K562 (cell line): ENCODE data around the gene TUBB2A. TPM values are rescaled to one million over a fixed set of nuclear protein-coding genes. Genes with fewer than 3 reads are reported as not detected.
"Not testable (repeated sequence)": the region's sequence is repeated elsewhere in the genome, so short reads cannot be mapped to it uniquely, and the experiment has no call there.

Experiments
- ATAC-seq: fragments of 200-7000 bp; cut with Tn5 transposase; 3 replicates; pipeline ENCODE4 v1.9.1; 2020; ENCODE audit warnings: moderate library complexity
- BruUV-seq: library from RNA; stranded (reverse); fragments of 400-500 nt; replicated peaks from 2 replicates; lab custom pipeline; 2021; lab: Mats Ljungman, UMichigan
- CTCF ChIA-PET: fragments of 300-600 bp; formaldehyde crosslinking; extraction: SDS; loops from one replicate; lab custom pipeline; 2021; ENCODE audit warnings: low intra/inter-chr PET ratio; lab: Yijun Ruan, JAX
- POLR2A ChIA-PET: fragments of 300-600, 350-650 bp; sonication (Branson Sonifier 250); formaldehyde crosslinking; extraction: SDS; loops from one replicate; lab custom pipeline; 2021; ENCODE audit warnings: antibody characterized with exemption, inconsistent platforms; lab: Yijun Ruan, JAX
- DNase-seq, 4 experiments: peaks; one replicate each; pipeline versions ENCODE4 v3.0.0 to v3.0.0-alpha.2; 2011 to 2018; ENCODE audit warnings: low spot score in 3 of 4, mixed read lengths in 3 of 4; ENCODE audit errors: extremely low read depth in 1 of 4
- FAIRE-seq: peaks from 2 replicates; lab custom pipeline; 2011; peaks lifted over from hg19 to GRCh38; lab: Jason Lieb, UNC
- H2AFZ ChIP-seq: 2 replicates; pipeline ENCODE4 v1.6.0; 2011; ENCODE audit warnings: low read depth, low read length, control low read depth, inconsistent platforms
- H3K27ac ChIP-seq: fragments of 200-600 bp; 3 replicates; pipeline ENCODE4 v1.8.0; 2011; ENCODE audit warnings: low read depth, mild to moderate bottlenecking, control low read depth, inconsistent platforms, low read length, moderate library complexity, mixed read lengths; ENCODE audit errors: extremely low read depth
- H3K27me3 ChIP-seq, 2 experiments: fragments of 300-600 bp in 1 of 2; 2 replicates in 1 of 2; 3 replicates in 1 of 2; pipeline versions ENCODE4 v1.6.0 to v1.8.0; 2011; ENCODE audit warnings: inconsistent platforms in 2 of 2, low read length in 2 of 2, mild to moderate bottlenecking in 1 of 2, mixed read lengths in 1 of 2, moderate library complexity in 1 of 2; ENCODE audit not compliant: control insufficient read depth in 2 of 2, insufficient read depth in 2 of 2
- H3K36me3 ChIP-seq: fragments of 300-600 bp; 3 replicates; pipeline ENCODE4 v1.8.0; 2011; ENCODE audit warnings: mild to moderate bottlenecking, low read length, inconsistent platforms; ENCODE audit not compliant: control insufficient read depth, insufficient read depth
- H3K4me1 ChIP-seq, 2 experiments: fragments of 200-600 bp in 1 of 2; replicated peaks in 1 of 2; 2 replicates in 1 of 2; 3 replicates in 1 of 2; pipeline versions ENCODE4 v1.5.1 to v1.8.0; 2011; ENCODE audit warnings: inconsistent platforms in 2 of 2, low read length in 2 of 2, mild to moderate bottlenecking in 1 of 2, mixed read lengths in 1 of 2, moderate library complexity in 1 of 2; ENCODE audit not compliant: control insufficient read depth in 2 of 2, insufficient read depth in 2 of 2
- H3K4me2 ChIP-seq: 2 replicates; pipeline ENCODE4 v1.6.1; 2011; ENCODE audit warnings: low read length, control low read depth, inconsistent platforms, mixed read lengths; ENCODE audit not compliant: insufficient read depth
- H3K4me3 ChIP-seq: fragments of 200-600 bp; sonication (generic), shearing (Covaris generic); 2 replicates; pipeline ENCODE4 v1.5.1; 2016; ENCODE audit warnings: control low read depth, inconsistent platforms
- H3K79me2 ChIP-seq: fragments of 200-600 bp; 3 replicates; pipeline ENCODE4 v1.8.0; 2011; ENCODE audit warnings: low read length, inconsistent platforms; ENCODE audit not compliant: control insufficient read depth, insufficient read depth
- H3K9ac ChIP-seq, 2 experiments: 2 replicates each; pipeline versions ENCODE4 v1.6.0 to v1.6.1; 2011; ENCODE audit warnings: low read depth in 2 of 2, low read length in 2 of 2, control low read depth in 1 of 2, inconsistent platforms in 1 of 2, mild to moderate bottlenecking in 1 of 2, mixed read lengths in 1 of 2; ENCODE audit not compliant: insufficient read depth in 1 of 2
- H3K9me1 ChIP-seq: one replicate; pipeline ENCODE4 v1.6.0; 2011; ENCODE audit warnings: inconsistent platforms, mild to moderate bottlenecking, low read length, moderate library complexity; ENCODE audit not compliant: control insufficient read depth, insufficient read depth
- H3K9me3 ChIP-seq: replicated peaks from 2 replicates; pipeline ENCODE4 v1.5.1; 2011; ENCODE audit warnings: low read depth, low read length, inconsistent platforms; ENCODE audit not compliant: control insufficient read depth, insufficient read depth
- H4K20me1 ChIP-seq: replicated peaks from 2 replicates; pipeline ENCODE4 v1.6.1; 2011; ENCODE audit warnings: low read length, inconsistent platforms, mixed read lengths; ENCODE audit not compliant: control insufficient read depth, insufficient read depth
- ATF3 ChIP-seq, 2 experiments: fragments of 450-650 bp in 1 of 2; sonication (generic) in 1 of 2; formaldehyde crosslinking in 1 of 2; IDR thresholded peaks in 1 of 2; conservative IDR thresholded peaks in 1 of 2; 2 replicates each; pipeline versions ENCODE4 v1.6.1 to v1.8.1; 2016 to 2023; ENCODE audit warnings: mild to moderate bottlenecking in 2 of 2, moderate library complexity in 2 of 2, inconsistent platforms in 1 of 2, missing genetic modification reagents in 1 of 2
- C11orf30 ChIP-seq: fragments of 450-650 bp; IDR thresholded peaks from 2 replicates; pipeline ENCODE4 v1.6.1; 2016; ENCODE audit warnings: low read depth, mild to moderate bottlenecking
- FOXA3 ChIP-seq, 2 experiments: fragments of 450-650 bp in 1 of 2; sonication (generic) in 1 of 2; formaldehyde crosslinking; IDR thresholded peaks in 1 of 2; conservative IDR thresholded peaks in 1 of 2; 2 replicates each; pipeline versions ENCODE4 v1.4.0 to v1.8.0; 2020 to 2022; ENCODE audit warnings: mild to moderate bottlenecking in 2 of 2, missing genetic modification reagents in 1 of 2
- FOXK2 ChIP-seq, 2 experiments: fragments of 450-650 bp; IDR thresholded peaks in 1 of 2; conservative IDR thresholded peaks in 1 of 2; 2 replicates each; pipeline ENCODE4 v1.6.1; 2016; ENCODE audit warnings: low read depth in 2 of 2, mild to moderate bottlenecking in 1 of 2
- MAFG ChIP-seq: fragments of 450-650 bp; conservative IDR thresholded peaks from 2 replicates; pipeline ENCODE4 v1.6.1; 2016; ENCODE audit warnings: missing genetic modification characterization, missing compliant biosample characterization
- NFE2 ChIP-seq: IDR thresholded peaks from 2 replicates; pipeline ENCODE4 v1.6.1; 2014; ENCODE audit warnings: antibody characterized with exemption, low read depth
- NR2C1 ChIP-seq, 2 experiments: fragments of 450-650 bp; IDR thresholded peaks; 2 replicates each; pipeline ENCODE4 v1.6.1; 2017; ENCODE audit warnings: mild to moderate bottlenecking in 2 of 2, antibody characterized with exemption in 1 of 2, inconsistent platforms in 1 of 2, missing compliant biosample characterization in 1 of 2, missing genetic modification characterization in 1 of 2
- PBX2 ChIP-seq, 2 experiments: IDR thresholded peaks in 1 of 2; conservative IDR thresholded peaks in 1 of 2; 2 replicates each; pipeline ENCODE4 v1.6.1; 2016; ENCODE audit warnings: low read depth in 2 of 2, mild to moderate bottlenecking in 1 of 2, missing compliant biosample characterization in 1 of 2, missing genetic modification characterization in 1 of 2, moderate library complexity in 1 of 2
- ZNF316 ChIP-seq: fragments of 450-650 bp; IDR thresholded peaks from 2 replicates; pipeline ENCODE4 v1.6.1; 2016
- WGBS: fragments of 100-300 bp; shearing (Covaris generic); methylation state at CpG from one replicate; pipeline ENCODE4 v1.1.6; 2016; ENCODE audit warnings: low coverage, mixed read lengths; ENCODE audit not compliant: insufficient coverage; ENCODE audit errors: missing lambda C conversion rate; 5-methylcytosine and 5-hydroxymethylcytosine counted together
- in situ Hi-C: fragments of 300-500 bp; cut with MboI; formaldehyde crosslinking; loops from 4 replicates; pipeline ENCODE4 v1.15.0; 2018; ENCODE audit warnings: inconsistent platforms, mixed read lengths
- intact Hi-C: fragments of 100-400 bp; cut with micrococcal nuclease; formaldehyde crosslinking; loops from 2 replicates; pipeline ENCODE4 v1.14.2; 2022
- polyA plus RNA-seq, 8 experiments: library from polyadenylated mRNA; depleted of rRNA in 4 of 8; stranded (reverse) in 5 of 8; unstranded in 3 of 8; fragments of >200 nt; fragmentation: Nextera tagmentation in 2 of 8; fragmentation: Illumina TruSeq in 1 of 8; extraction: Ambion mirVana in 2 of 8; extraction: Trizol in 1 of 8; gene quantifications; 2 replicates each; pipeline versions ENCODE4 v1.2.1 to v1.2.3, GENCODE V29; 2011 to 2014; ENCODE audit warnings: inconsistent platforms in 1 of 8, missing spikeins in 1 of 8
- total RNA-seq, 7 experiments: library from RNA; depleted of rRNA in 6 of 7; stranded (reverse); fragments of >200 nt in 6 of 7; fragmentation: Illumina TruSeq in 2 of 7; extraction: Trizol in 2 of 7; gene quantifications; 2 replicates each; pipeline versions ENCODE4 v1.2.1 to v1.2.3, GENCODE V29; 2011 to 2021; ENCODE audit warnings: low replicate concordance in 1 of 7

Gene TUBB2A
- total and polyA plus RNA-seq, 9 of the 15 experiments (the other 6 are each of a cell fraction or from before 2014, with no cell fraction given) = 3.6 to 92.1 (median 45.6) TPM

GRCh38 chr6:3173636-3174089, 16.3 kb upstream of the TUBB2A start (continued):
- peak; percentile 71 for TF ChIP-seq MAFG (tag)
- TF ChIP-seq NR2C1 (IDR thresholded peaks at IDR 0.05); ATF3 (CRISPR knock-in tag; conservative IDR thresholded peaks at IDR 0.05): not testable (repeated sequence)
- peak; percentile 40; the same call in 1 of the 2 replicates for TF ChIP-seq NR2C1 (tag; IDR thresholded peaks at IDR 0.05)
- TF ChIP-seq ATF3 (IDR thresholded peaks at IDR 0.05) = peak; percentile 69
- TF ChIP-seq, all 486 proteins: peak for 23; not testable (repeated sequence) for 463

DNA sequence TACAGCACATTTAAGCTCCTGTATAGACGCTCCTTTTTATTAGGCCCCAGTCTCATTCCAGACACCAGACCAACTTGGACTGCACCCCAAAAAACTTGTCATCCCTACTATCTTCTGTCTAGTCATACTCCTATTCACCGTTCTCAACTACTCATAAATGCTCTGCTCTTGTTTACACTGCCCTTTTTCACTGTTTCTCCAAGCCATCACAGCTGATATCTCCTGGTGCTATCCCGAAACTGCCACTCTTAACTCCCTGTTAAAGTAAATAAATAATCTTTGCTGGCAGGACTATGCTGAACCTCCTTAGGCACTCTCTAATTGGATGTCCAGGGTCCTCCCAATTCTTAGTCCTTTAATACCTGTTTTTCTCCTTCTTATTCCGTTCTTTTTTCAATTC, 15.4 kb upstream of the TUBB2A start:
- H4K20me1 ChIP-seq; H3K79me2 ChIP-seq; DNase-seq; H3K9me1 ChIP-seq; H3K27me3 ChIP-seq; CTCF ChIA-PET; H3K9me3 ChIP-seq; ATAC-seq; H3K36me3 ChIP-seq; H3K4me3 ChIP-seq; intact Hi-C loops; in situ Hi-C loops; BruUV-seq; FAIRE-seq; H3K9ac ChIP-seq; TF ChIP-seq PBX2 (CRISPR knock-in tag; IDR thresholded peaks at IDR 0.05; ENCODE audit: low read depth): not testable (repeated sequence)
- H3K4me2 ChIP-seq = peak overlapping the region; percentile 22
- WGBS = 40% methylated on average over 4 of the region's 4 CpGs
- H3K4me1 ChIP-seq = peaks cover 34 to 50% of the 10 kb centered on the region in 2 experiments
- H2AFZ ChIP-seq = peak overlapping the region; percentile 71
- TF ChIP-seq ZNF316 (peak; percentile 22; the same call in 1 of the 2 replicates), FOXA3 (CRISPR knock-in tag; conservative IDR thresholded peaks at IDR 0.05 in 1 of 2, IDR thresholded peaks at IDR 0.05 in 1 of 2) (peak in 1 of 2 experiments; percentile 55; a peak in 2 of 4 replicates), FOXK2 (conservative IDR thresholded peaks at IDR 0.05 in 1 of 2, IDR thresholded peaks at IDR 0.05 in 1 of 2; ENCODE audit: low read depth in 2 of 2) (peak; percentile 59 to 76; a peak in 2 of 4 replicates), NFE2 (0 out of 2 replicates have a peak, but pooled peaks have one; percentile 3), C11orf30 (peak; percentile 13; the same call in 1 of the 2 replicates), PBX2 (tag; conservative IDR thresholded peaks at IDR 0.05; ENCODE audit: low read depth) (0 out of 2 replicates have a peak, but pooled peaks have one; percentile 20)
- peak overlapping the region; percentile 48; the same call in 2 of the 3 replicates for H3K27ac ChIP-seq
- POLR2A ChIA-PET = interaction anchor here (1.1 to 2.1 kb wide), 3 partner anchors 11 to 41 kb away, joined by 3 to 15 read pairs (median 5); no protein-coding TSS in a partner anchor
